Activated T-cell treated with anti-CD3 and anti-CD28 coated beads, Interleukin-2, amount 50 U/mL, for 24 hours (primary cell): ENCODE results near the gene SURF1.
A peak's percentile ranks its signal among the peaks of the same experiment; 100 is the strongest.
"Not testable (repeated sequence)": the region's sequence is repeated elsewhere in the genome, so short reads cannot be mapped to it uniquely, and the experiment has no call there.

Source experiments
- DNase-seq: peaks from one replicate; pipeline ENCODE4 v3.0.0-alpha.2; 2020
- H3K27ac Mint-ChIP-seq: 2 replicates; pipeline ENCODE4 v1.8.0; 2020; ENCODE audit warnings: mild to moderate bottlenecking, mixed read lengths
- H3K27me3 Mint-ChIP-seq: 2 replicates; pipeline ENCODE4 v1.8.0; 2020; ENCODE audit warnings: mixed read lengths
- H3K36me3 Mint-ChIP-seq: 2 replicates; pipeline ENCODE4 v1.8.0; 2020; ENCODE audit warnings: low read depth, mixed read lengths
- H3K4me1 Mint-ChIP-seq: 2 replicates; pipeline ENCODE4 v1.8.0; 2020; ENCODE audit warnings: low read depth, mixed read lengths
- H3K4me3 Mint-ChIP-seq: 2 replicates; pipeline ENCODE4 v1.8.0; 2020; ENCODE audit warnings: mild to moderate bottlenecking, moderate library complexity, mixed read lengths
- H3K9me3 Mint-ChIP-seq: 2 replicates; pipeline ENCODE4 v1.8.0; 2020; ENCODE audit warnings: mixed read lengths

The SURF1 gene

DNA sequence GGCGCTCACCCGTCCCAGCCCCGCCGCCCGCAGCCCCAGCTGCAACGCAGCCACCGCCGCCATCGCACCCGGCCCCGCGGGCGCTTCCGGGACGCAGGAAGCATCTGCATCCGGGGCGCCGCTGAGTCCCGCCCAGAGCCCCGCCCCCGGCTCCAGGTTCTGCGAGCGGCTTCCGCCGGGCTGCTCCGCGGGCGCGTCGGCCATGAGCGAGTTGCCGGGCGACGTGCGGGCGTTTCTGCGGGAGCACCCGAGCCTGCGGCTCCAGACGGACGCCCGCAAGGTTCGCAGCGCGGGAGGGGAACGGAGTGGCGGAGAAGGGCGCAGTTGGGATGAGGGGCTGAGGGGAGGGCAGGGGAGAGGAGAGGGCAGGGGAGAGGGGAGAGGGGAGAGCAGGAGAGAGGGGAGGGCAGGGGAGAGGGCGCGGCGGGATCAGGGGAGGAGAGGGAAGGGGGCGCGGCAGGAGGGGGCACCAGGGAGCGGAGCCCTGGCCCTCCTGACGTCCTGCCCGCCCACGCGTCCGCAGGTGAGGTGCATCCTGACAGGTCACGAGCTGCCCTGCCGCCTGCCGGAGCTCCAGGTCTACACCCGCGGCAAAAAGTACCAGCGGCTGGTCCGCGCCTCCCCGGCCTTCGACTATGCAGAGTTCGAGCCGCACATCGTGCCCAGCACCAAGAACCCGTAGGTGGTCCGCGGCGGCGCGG is at the start of gene SURF1, which contains the start of gene SURF2:
TSS of gene SURF1 (minus strand) at position 97 of the 701 bp plus-strand sequence. CDS start at position 63, 34 bp downstream.
TSS of gene SURF2 (plus strand) at position 160 of the 701 bp plus-strand sequence. CDS start at position 203, 43 bp downstream.
- H3K4me3 Mint-ChIP-seq: peak within 1 kb of the TSS; percentile 91
- peaks cover 76% of the 10 kb centered on the region for H3K36me3 Mint-ChIP-seq
- DNase-seq: peak; percentile 94
- peaks cover 70% of the 10 kb centered on the region for H3K4me1 Mint-ChIP-seq
- H3K27ac Mint-ChIP-seq: peak within 1 kb of the TSS; percentile 99
- H3K27me3 Mint-ChIP-seq: no peaks in the 10 kb centered on the region
- no peaks in the 10 kb centered on the region for H3K9me3 Mint-ChIP-seq

DNA sequence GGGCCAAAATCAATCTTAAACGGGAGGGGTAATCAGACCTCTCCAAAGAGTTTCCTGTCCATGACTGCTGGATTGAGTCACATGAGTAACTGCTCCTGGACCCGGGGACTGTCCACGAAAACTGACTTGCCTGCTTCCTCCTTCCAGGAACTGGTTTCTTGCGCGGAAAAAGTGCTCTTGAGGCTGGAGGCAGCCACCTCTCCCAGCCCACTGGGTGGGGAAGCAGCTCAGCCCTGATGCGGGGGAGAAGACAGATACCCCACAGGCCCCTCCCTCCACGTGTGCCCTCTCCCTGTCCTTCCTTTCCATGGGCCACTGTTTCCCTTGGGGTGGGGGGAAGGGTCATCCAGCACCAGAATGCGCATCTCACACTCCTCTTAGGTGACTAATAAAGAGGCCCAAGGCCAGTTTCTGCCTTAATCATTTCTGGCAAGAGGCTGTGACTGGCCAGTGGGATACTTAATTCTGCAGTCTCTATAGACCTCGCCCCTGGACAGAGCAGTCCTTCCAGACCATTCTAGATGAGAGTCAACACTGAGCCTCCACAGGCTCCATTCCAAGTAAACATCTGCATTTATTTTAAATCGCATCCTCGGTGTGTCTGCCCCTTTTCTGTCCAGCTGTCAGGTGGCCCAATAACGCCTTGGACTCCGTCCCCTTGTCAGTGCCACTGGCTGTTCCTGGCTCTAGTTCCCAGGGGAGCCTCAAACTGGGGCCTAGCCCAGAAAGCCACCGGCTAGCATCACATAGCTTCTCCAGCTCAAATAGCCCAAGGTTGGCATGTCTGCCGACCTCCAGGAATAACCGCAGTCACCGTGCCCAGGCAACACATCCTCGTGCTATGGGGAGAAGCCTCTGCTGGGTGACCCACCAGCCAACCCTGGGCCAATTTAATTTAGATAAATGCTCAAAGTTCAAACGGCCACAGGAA is 49.5 kb upstream of the SURF1 start:
- peak overlapping the region; percentile 44 for H3K27ac Mint-ChIP-seq
- no peaks in the 10 kb centered on the region for H3K27me3 Mint-ChIP-seq
- DNase-seq: no peak
- no peaks in the 10 kb centered on the region for H3K9me3 Mint-ChIP-seq
- peaks cover 18% of the 10 kb centered on the region for H3K4me1 Mint-ChIP-seq
- peaks cover 74% of the 10 kb centered on the region for H3K36me3 Mint-ChIP-seq
- H3K4me3 Mint-ChIP-seq: no peak overlapping the region

GRCh38 chr9:133404454-133405002 is 48.2 kb upstream of the SURF1 start:
- H3K4me3 Mint-ChIP-seq: no peak overlapping the region
- no peaks in the 10 kb centered on the region for H3K9me3 Mint-ChIP-seq
- no peaks in the 10 kb centered on the region for H3K27me3 Mint-ChIP-seq
- peaks cover 18% of the 10 kb centered on the region for H3K4me1 Mint-ChIP-seq
- no peak for DNase-seq
- H3K36me3 Mint-ChIP-seq: peaks cover 67% of the 10 kb centered on the region
- H3K27ac Mint-ChIP-seq: peak overlapping the region; percentile 37

- Mint-ChIP-seq H3K27me3 (no peaks in the 10 kb centered on the region), H3K4me1 (peaks cover 18% of the 10 kb centered on the region)
- peak; percentile 70 for DNase-seq
These were observed 47.6 kb upstream of the SURF1 start for GRCh38 chr9:133403766-133404453.

GRCh38 chr9:133402689-133403088 is 46.4 kb upstream of the SURF1 start:
- Mint-ChIP-seq H3K36me3 (peaks cover 50% of the 10 kb centered on the region), H3K4me3 (no peak overlapping the region), H3K9me3 (no peaks in the 10 kb centered on the region), H3K27me3 (no peaks in the 10 kb centered on the region), H3K4me1 (peaks cover 17% of the 10 kb centered on the region), H3K27ac (peak overlapping the region; percentile 40)
- no peak for DNase-seq

More at GRCh38 chr9:133403766-133404453, 47.6 kb upstream of the SURF1 start:
- H3K9me3 Mint-ChIP-seq: no peaks in the 10 kb centered on the region
- H3K27ac Mint-ChIP-seq: peak overlapping the region; percentile 37
- no peak overlapping the region for H3K4me3 Mint-ChIP-seq
- H3K36me3 Mint-ChIP-seq: peaks cover 61% of the 10 kb centered on the region

GRCh38 chr9:133401588-133401987 is 45.3 kb upstream of the SURF1 start:
- DNase-seq: no peak
- Mint-ChIP-seq H3K4me3 (no peak overlapping the region), H3K27ac (peak overlapping the region; percentile 47), H3K36me3 (peaks cover 39% of the 10 kb centered on the region), H3K27me3 (no peaks in the 10 kb centered on the region), H3K9me3 (no peaks in the 10 kb centered on the region), H3K4me1 (peaks cover 6% of the 10 kb centered on the region)

DNA sequence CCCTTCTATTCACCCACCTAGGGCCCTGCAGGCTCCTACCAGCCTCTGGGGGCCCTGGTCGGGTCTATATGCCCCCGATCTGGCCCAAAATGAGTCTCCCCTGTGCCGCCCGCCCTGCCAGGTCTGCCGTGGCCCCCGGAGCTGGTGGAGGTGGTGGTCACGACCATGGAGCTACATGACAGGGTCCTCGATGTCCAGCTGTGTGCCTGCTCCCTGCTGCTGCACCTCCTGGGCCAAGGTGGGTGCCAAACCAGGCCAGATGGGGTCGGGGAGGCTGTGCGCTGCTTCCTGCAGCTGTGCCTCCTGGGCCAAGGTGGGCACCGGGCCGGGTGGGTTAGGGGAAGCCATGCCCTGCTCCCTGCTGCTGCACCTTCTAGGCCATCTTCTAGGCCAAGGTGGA is 44.0 kb upstream of the SURF1 start:
- DNase-seq: no peak
- peaks cover 4% of the 10 kb centered on the region for H3K4me1 Mint-ChIP-seq
- H3K27ac Mint-ChIP-seq: no peak overlapping the region
- H3K9me3 Mint-ChIP-seq: no peaks in the 10 kb centered on the region
- H3K36me3 Mint-ChIP-seq: peaks cover 26% of the 10 kb centered on the region
- H3K27me3 Mint-ChIP-seq: no peaks in the 10 kb centered on the region
- H3K4me3 Mint-ChIP-seq: no peak overlapping the region

- no peak for DNase-seq
- H3K9me3 Mint-ChIP-seq: no peaks in the 10 kb centered on the region
- peaks cover 11% of the 10 kb centered on the region for H3K36me3 Mint-ChIP-seq
- no peaks in the 10 kb centered on the region for H3K4me1 Mint-ChIP-seq
- H3K4me3 Mint-ChIP-seq: no peak overlapping the region
- no peak overlapping the region for H3K27ac Mint-ChIP-seq
- no peaks in the 10 kb centered on the region for H3K27me3 Mint-ChIP-seq
These were observed 41.6 kb upstream of the SURF1 start for GRCh38 chr9:133397895-133398294.

DNA sequence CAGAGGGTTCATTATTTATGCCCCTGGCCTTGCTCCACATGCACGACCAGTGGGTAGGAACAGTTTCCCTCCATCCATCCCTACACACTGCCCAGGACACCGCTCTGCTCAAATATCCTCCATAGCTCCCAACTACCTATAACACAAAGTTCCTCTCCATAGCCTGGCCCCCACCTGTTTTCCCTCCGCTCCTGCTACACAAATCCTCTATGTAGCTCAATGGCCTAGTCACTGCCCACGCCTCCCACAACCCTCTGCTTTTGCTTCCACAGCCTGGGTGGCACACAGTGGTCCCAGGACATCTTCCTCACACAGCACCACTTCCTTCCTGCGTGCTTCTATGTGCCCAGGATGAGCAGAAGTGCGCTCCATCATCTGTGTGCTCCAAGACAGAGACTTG is 41.1 kb upstream of the SURF1 start:
- H3K27me3 Mint-ChIP-seq: no peaks in the 10 kb centered on the region
- H3K4me3 Mint-ChIP-seq: no peak overlapping the region
- no peak overlapping the region for H3K27ac Mint-ChIP-seq
- H3K9me3 Mint-ChIP-seq: no peaks in the 10 kb centered on the region
- no peaks in the 10 kb centered on the region for H3K4me1 Mint-ChIP-seq
- H3K36me3 Mint-ChIP-seq: peaks cover 8% of the 10 kb centered on the region
- no peak for DNase-seq

DNA sequence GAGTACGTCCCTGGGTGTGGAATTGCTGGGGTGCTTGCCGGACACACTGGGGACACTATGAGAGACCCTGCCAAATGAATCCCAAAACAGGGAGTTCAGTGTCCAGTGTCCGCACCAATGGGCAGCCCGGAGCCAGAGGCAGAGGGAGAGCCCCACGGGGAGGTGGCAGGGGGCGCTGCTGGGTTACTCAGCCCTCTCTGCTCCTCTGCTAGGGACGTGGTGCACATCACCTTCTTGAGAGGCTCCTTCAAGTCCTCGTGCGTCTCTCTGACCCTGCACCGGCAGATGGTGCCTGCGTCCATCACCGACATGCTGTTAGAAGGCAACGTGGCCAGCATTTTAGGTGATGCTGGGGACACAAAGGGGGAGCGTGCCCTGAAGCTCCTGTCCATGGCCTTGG is 40.7 kb upstream of the SURF1 start:
- H3K4me1 Mint-ChIP-seq: no peaks in the 10 kb centered on the region
- H3K9me3 Mint-ChIP-seq: no peaks in the 10 kb centered on the region
- no peak for DNase-seq
- no peak overlapping the region for H3K4me3 Mint-ChIP-seq
- peaks cover 7% of the 10 kb centered on the region for H3K36me3 Mint-ChIP-seq
- H3K27ac Mint-ChIP-seq: no peak overlapping the region
- H3K27me3 Mint-ChIP-seq: no peaks in the 10 kb centered on the region

- Mint-ChIP-seq H3K9me3 (no peaks in the 10 kb centered on the region), H3K27ac (no peak overlapping the region), H3K36me3 (no peaks in the 10 kb centered on the region), H3K27me3 (peaks cover 9% of the 10 kb centered on the region), H3K4me3 (no peak overlapping the region), H3K4me1 (no peaks in the 10 kb centered on the region)
- DNase-seq: no peak
These were observed 38.5 kb upstream of the SURF1 start for GRCh38 chr9:133394687-133395271.

DNA sequence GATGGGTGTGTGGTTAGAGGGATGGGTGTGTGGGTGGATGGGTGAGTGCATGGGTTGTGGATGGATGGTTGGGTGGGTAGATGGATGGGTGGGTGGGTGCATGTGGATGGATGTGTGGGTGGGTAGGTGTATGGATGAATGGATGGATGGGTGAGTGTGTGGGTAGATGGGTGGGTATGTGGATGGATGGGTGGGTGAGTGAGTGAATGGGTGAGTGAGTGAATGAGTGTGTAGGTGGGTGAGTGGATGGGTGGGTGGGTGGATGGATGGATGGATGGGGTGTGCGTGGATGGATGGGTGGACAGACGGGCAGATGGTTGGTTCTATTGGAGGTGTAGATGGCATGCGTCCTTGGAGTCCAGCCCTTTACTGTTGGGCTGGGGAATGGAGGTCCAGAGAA is 37.1 kb upstream of the SURF1 start:
- Mint-ChIP-seq H3K27ac (no peak overlapping the region), H3K4me3 (no peak overlapping the region), H3K4me1 (no peaks in the 10 kb centered on the region), H3K27me3 (peaks cover 18% of the 10 kb centered on the region), H3K36me3 (no peaks in the 10 kb centered on the region), H3K9me3 (no peaks in the 10 kb centered on the region)
- DNase-seq: no peak

DNA sequence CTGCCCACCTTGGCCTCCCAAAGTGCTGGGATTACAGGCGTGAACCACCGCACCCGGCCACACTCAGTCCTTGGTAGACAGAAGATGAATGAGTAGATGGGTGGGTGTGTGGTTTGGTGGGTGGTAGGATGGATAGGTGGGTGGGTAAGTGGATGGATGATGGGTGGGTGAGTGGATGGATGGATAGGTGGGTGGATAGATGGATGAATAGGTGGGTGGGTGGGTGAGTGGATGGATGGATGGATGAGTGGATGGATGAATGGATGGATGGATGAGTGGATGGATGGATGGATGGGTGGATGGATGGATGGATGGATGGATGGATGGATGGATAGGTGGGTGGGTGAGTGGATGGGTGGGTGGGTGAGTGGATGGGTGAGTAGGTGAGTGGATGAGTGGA is 36.0 kb upstream of the SURF1 start:
- H3K27ac Mint-ChIP-seq, H3K4me1 Mint-ChIP-seq, H3K36me3 Mint-ChIP-seq, H3K4me3 Mint-ChIP-seq, H3K9me3 Mint-ChIP-seq, DNase-seq: not testable (repeated sequence)
- peaks cover 19% of the 10 kb centered on the region for H3K27me3 Mint-ChIP-seq

GRCh38 chr9:133391449-133391848 is 35.2 kb upstream of the SURF1 start:
- not testable (repeated sequence) for H3K4me1 Mint-ChIP-seq, DNase-seq, H3K4me3 Mint-ChIP-seq, H3K36me3 Mint-ChIP-seq, H3K9me3 Mint-ChIP-seq, H3K27ac Mint-ChIP-seq
- peaks cover 19% of the 10 kb centered on the region for H3K27me3 Mint-ChIP-seq
